ENCODE results near the gene RSRC1. TPM values are rescaled to one million over a fixed set of nuclear protein-coding genes. Genes with fewer than 3 reads are reported as not detected.

The RSRC1 gene
- polyA plus RNA-seq, 1 donor (not counting 4 experiments of a cell fraction or from before 2014, with no cell fraction given): 11.1 TPM

DNA sequence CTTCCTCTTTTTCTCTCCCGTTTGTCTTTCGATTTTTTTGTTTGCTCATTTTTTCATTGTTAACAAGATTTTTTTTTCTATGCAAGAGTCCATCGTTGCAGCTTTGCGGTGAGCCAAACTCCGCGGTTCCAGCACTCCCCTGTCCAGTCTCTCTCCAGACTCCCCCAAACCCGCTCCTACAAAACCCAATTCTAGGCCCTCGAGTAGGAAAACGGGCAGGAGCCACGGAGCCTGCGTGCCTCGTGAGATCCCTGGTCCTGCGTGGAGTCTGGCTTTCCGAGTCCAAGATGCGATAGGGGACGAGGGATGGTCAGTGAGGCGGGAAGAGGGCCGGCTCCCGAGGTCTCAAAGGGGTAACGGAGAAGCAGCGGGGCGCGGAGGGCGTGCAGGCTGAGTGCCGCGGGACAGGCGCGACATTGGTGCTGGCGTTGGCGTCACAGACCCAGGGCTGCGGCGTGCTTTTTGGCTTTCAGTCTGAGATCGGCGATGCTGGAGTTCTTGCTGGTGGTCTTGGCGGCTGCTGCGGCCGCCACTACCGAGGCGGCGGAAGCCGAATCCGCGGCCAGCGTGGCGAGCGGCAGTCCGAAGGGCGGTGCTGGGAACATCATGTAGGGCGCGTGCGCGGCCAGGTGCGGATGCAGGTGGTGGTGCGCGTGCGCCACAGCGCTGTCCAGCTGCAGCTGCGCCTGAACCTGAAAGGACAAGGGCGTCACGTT, 12.1 kb upstream of the RSRC1 start:
- Histone ChIP-seq H2AFZ (ENCODE audit: control insufficient read depth, low read length) (peak overlapping the region; percentile 93), H3K79me2 (ENCODE audit: control insufficient read depth, insufficient read depth, low read length) (no peaks in the 10 kb centered on the region), H4K20me1 (ENCODE audit: control insufficient read depth, extremely low read depth, insufficient read depth, low read length) (no peaks in the 10 kb centered on the region), H3K4me3 (ENCODE audit: control insufficient read depth in 2 of 3, extremely low read depth in 1 of 3, insufficient read depth in 2 of 3, low read depth in 1 of 3, low read length in 3 of 3) (peak overlapping the region; percentile 69 to 87 (median 78)), H3K9ac (ENCODE audit: control insufficient read depth, extremely low read depth, insufficient read depth, low read length) (peak overlapping the region; percentile 19), H3K36me3 (ENCODE audit: control insufficient read depth in 2 of 2, extremely low read depth in 1 of 2, insufficient read depth in 2 of 2, low read length in 2 of 2) (no peaks in the 10 kb centered on the region), H3K27ac (ENCODE audit: control insufficient read depth, insufficient read depth, low read length) (no peak overlapping the region), H3K27me3 (ENCODE audit: control insufficient read depth, extremely low read depth, insufficient read depth, low read length) (peaks cover 85% of the 10 kb centered on the region), H3K9me3 (ENCODE audit: control insufficient read depth, low read depth, low read length) (peaks cover 2% of the 10 kb centered on the region), H3K4me2 (ENCODE audit: control insufficient read depth, extremely low read depth, insufficient read depth, low read depth, low read length) (peak overlapping the region; percentile 97), H3K4me1 (ENCODE audit: control insufficient read depth, extremely low read depth, insufficient read depth, low read length) (peaks cover 5% of the 10 kb centered on the region), H3K9me1 (ENCODE audit: control insufficient read depth, extremely low read depth, insufficient read depth, low read length) (no peaks in the 10 kb centered on the region)
- dilution Hi-C loops (cut with MboI; ENCODE audit: extremely low pct_ligation_motif_present, low sequenced_read_pairs): no loop called here
- TF ChIP-seq EZH2 (IDR thresholded peaks at IDR 0.05; ENCODE audit: low read length): peak; percentile 54
- TF ChIP-seq, protein P1, sequence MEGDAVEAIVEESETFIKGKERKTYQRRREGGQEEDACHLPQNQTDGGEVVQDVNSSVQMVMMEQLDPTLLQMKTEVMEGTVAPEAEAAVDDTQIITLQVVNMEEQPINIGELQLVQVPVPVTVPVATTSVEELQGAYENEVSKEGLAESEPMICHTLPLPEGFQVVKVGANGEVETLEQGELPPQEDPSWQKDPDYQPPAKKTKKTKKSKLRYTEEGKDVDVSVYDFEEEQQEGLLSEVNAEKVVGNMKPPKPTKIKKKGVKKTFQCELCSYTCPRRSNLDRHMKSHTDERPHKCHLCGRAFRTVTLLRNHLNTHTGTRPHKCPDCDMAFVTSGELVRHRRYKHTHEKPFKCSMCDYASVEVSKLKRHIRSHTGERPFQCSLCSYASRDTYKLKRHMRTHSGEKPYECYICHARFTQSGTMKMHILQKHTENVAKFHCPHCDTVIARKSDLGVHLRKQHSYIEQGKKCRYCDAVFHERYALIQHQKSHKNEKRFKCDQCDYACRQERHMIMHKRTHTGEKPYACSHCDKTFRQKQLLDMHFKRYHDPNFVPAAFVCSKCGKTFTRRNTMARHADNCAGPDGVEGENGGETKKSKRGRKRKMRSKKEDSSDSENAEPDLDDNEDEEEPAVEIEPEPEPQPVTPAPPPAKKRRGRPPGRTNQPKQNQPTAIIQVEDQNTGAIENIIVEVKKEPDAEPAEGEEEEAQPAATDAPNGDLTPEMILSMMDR (optimal IDR thresholded peaks at IDR 0.05 in 1 of 3, IDR thresholded peaks at IDR 0.05 in 1 of 3, conservative IDR thresholded peaks at IDR 0.05 in 1 of 3; ENCODE audit: extremely low read depth in 1 of 3, insufficient read depth in 2 of 3, low read length in 3 of 3): peak in 1 of 3 experiments; percentile 0
- peak; percentile 46 for FAIRE-seq
- no peak for DNase-seq (ENCODE audit: low read depth, low spot score)

DNA sequence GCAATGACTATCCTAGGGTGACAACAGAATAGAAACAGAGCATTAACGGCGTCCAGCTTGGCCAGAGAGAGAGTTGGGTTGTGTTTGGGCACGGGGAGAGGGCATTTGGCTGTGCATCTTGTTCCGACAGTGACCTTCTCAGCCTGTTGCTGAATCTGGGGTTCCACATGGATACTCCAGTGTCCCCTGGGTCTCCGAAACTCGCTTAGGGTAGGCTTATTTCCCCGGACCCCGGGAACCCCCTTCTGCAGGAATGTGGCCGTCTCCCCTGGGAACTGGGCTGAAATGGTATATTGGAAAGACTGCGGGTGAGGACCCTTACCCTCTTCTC, 11.6 kb upstream of the RSRC1 start:
- H3K4me1 ChIP-seq (ENCODE audit: control insufficient read depth, extremely low read depth, insufficient read depth, low read length): peaks cover 6% of the 10 kb centered on the region
- no peak overlapping the region for H3K27ac ChIP-seq (ENCODE audit: control insufficient read depth, insufficient read depth, low read length)
- no peaks in the 10 kb centered on the region for H3K36me3 ChIP-seq (ENCODE audit: control insufficient read depth in 2 of 2, extremely low read depth in 1 of 2, insufficient read depth in 2 of 2, low read length in 2 of 2)
- TF ChIP-seq, protein P1 (optimal IDR thresholded peaks at IDR 0.05 in 1 of 3, IDR thresholded peaks at IDR 0.05 in 1 of 3, conservative IDR thresholded peaks at IDR 0.05 in 1 of 3; ENCODE audit: extremely low read depth in 1 of 3, insufficient read depth in 2 of 3, low read length in 3 of 3): no peak
- TF ChIP-seq EZH2 (IDR thresholded peaks at IDR 0.05; ENCODE audit: low read length): no peak
- peak overlapping the region in 1 of 3 experiments; percentile 87 for H3K4me3 ChIP-seq (ENCODE audit: control insufficient read depth in 2 of 3, extremely low read depth in 1 of 3, insufficient read depth in 2 of 3, low read depth in 1 of 3, low read length in 3 of 3)
- H3K4me2 ChIP-seq (ENCODE audit: control insufficient read depth, extremely low read depth, insufficient read depth, low read depth, low read length): peak overlapping the region; percentile 97
- FAIRE-seq (no peak), DNase-seq (ENCODE audit: low read depth, low spot score) (no peak)
- peaks cover 2% of the 10 kb centered on the region for H3K9me3 ChIP-seq (ENCODE audit: control insufficient read depth, low read depth, low read length)
- peaks cover 90% of the 10 kb centered on the region for H3K27me3 ChIP-seq (ENCODE audit: control insufficient read depth, extremely low read depth, insufficient read depth, low read length)
- H3K79me2 ChIP-seq (ENCODE audit: control insufficient read depth, insufficient read depth, low read length): no peaks in the 10 kb centered on the region
- no peak overlapping the region for H3K9ac ChIP-seq (ENCODE audit: control insufficient read depth, extremely low read depth, insufficient read depth, low read length)
- dilution Hi-C loops (cut with MboI; ENCODE audit: extremely low pct_ligation_motif_present, low sequenced_read_pairs): no loop called here
- no peaks in the 10 kb centered on the region for H4K20me1 ChIP-seq (ENCODE audit: control insufficient read depth, extremely low read depth, insufficient read depth, low read length)
- no peaks in the 10 kb centered on the region for H3K9me1 ChIP-seq (ENCODE audit: control insufficient read depth, extremely low read depth, insufficient read depth, low read length)
- no peak overlapping the region for H2AFZ ChIP-seq (ENCODE audit: control insufficient read depth, low read length)

Data from keratinocyte (primary cell).